ENCODE measurements around the gene EPS8L2. TPM values are rescaled to one million over a fixed set of nuclear protein-coding genes. Genes with fewer than 3 reads are reported as not detected.
A peak's percentile ranks its signal among the peaks of the same experiment; 100 is the strongest.

The EPS8L2 gene
- total and polyA plus RNA-seq, 4 donors = 24.4 to 138 (median 62.7) TPM

DNA sequence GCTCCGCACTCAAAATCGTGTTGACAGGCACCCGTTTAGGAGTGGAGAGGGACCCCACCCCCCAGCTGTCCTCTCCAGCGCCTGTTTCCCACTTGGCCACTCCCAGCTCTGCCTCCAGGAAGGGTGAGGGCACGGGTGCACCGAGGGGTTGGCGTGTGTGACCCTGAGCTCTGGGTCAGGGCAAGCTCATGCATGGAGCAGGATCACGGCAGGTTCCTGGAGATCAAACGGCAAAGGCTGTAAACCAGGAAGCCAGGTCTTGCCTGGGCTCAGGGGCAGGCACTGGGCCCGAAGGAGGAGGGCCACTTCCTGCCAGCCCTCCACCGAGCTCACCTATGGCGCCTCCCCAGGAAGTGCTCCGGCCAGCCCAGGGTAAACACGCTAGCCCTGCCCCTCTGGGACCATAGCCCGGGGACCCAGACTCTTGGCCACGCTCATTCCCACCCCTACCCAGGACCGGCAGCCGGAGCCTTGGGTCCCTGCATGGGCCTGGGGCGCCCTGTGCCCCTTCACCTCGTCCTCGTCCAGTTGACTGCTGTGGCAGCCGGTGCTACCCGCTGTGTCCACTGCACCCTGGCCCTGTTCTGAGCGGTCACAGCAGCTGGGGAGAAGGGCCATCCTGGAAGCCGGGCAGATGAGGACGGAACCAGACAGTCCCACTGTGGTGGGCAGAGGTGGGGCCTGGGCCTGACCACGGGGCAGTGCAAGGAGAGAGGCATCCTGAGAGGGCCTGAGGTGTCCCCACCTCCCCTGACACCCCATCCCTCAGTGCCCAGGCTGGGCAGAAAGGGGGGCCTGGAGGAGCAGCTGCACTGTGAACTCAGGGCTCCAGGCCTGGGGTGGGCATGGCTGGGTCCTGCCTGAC, 1.0 kb upstream of the EPS8L2 start:
- H3K36me3 ChIP-seq (ENCODE audit: control insufficient read depth in 4 of 4, insufficient read depth in 3 of 4, low read depth in 1 of 4, low read length in 3 of 4) = no peaks in the 10 kb centered on the region
- peaks cover 24 to 74% (median 55%) of the 10 kb centered on the region in 4 donors for H3K4me1 ChIP-seq (ENCODE audit: control insufficient read depth in 4 of 4, insufficient read depth in 4 of 4, low read length in 3 of 4)
- peak overlapping the region; percentile 78 to 94 (median 89) for H3K4me3 ChIP-seq (ENCODE audit: low read depth in 1 of 3, low read length in 3 of 3)
- no peaks in the 10 kb centered on the region for H3K27me3 ChIP-seq (ENCODE audit: control insufficient read depth in 4 of 4, insufficient read depth in 4 of 4, low read length in 3 of 4)
- H3K9ac ChIP-seq (ENCODE audit: low read depth in 1 of 2, low read length in 2 of 2) = peak overlapping the region; percentile 46 to 53
- no peaks in the 10 kb centered on the region for H3K9me3 ChIP-seq (ENCODE audit: control insufficient read depth in 4 of 4, low read length in 3 of 4)
- TF ChIP-seq FOXA2 (IDR thresholded peaks at IDR 0.05) = peak; percentile 86
- TF ChIP-seq ZBTB33 (IDR thresholded peaks at IDR 0.05) = peak; percentile 87
- peak; percentile 98 for TF ChIP-seq MAX (IDR thresholded peaks at IDR 0.05)
- peak; percentile 94 for TF ChIP-seq SP1 (IDR thresholded peaks at IDR 0.05)
- peak; percentile 68 to 88 for TF ChIP-seq GABPA (IDR thresholded peaks at IDR 0.05 in 1 of 2, conservative IDR thresholded peaks at IDR 0.05 in 1 of 2)
- TF ChIP-seq FOXA1 (IDR thresholded peaks at IDR 0.05) = peak; percentile 86
- peak in 1 of 2 donors; percentile 21 for TF ChIP-seq JUND (IDR thresholded peaks at IDR 0.05)
- peak; percentile 79 to 93 for TF ChIP-seq EGR1 (IDR thresholded peaks at IDR 0.05; ENCODE audit: low read depth in 2 of 2)
- TF ChIP-seq CTCF (IDR thresholded peaks at IDR 0.05; ENCODE audit: low read depth, low read length, missing input control) = no peak
- TF ChIP-seq RAD21 (IDR thresholded peaks at IDR 0.05) = peak; percentile 17 to 49
- TF ChIP-seq NR2F2 (IDR thresholded peaks at IDR 0.05) = peak; percentile 81
- peak; percentile 84 to 88 for TF ChIP-seq HNF4A (conservative IDR thresholded peaks at IDR 0.05)
- TF ChIP-seq RXRA (IDR thresholded peaks at IDR 0.05) = peak; percentile 98 to 99
- TF ChIP-seq REST (IDR thresholded peaks at IDR 0.05) = peak; percentile 43
- peak; percentile 81 for TF ChIP-seq YY1 (IDR thresholded peaks at IDR 0.05)
- TF ChIP-seq TAF1 (conservative IDR thresholded peaks at IDR 0.05) = no peak
- peak; percentile 58 for TF ChIP-seq HNF4G (IDR thresholded peaks at IDR 0.05)
- TF ChIP-seq, protein P1, sequence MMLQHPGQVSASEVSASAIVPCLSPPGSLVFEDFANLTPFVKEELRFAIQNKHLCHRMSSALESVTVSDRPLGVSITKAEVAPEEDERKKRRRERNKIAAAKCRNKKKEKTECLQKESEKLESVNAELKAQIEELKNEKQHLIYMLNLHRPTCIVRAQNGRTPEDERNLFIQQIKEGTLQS (IDR thresholded peaks at IDR 0.05) = peak; percentile 45
- peak overlapping the region; percentile 90 to 96 for H3K27ac ChIP-seq (ENCODE audit: low read depth in 1 of 2, low read length in 2 of 2)
- WGBS = 22% methylated on average over 27 of the region's 27 CpGs
- peak; percentile 67 for DNase-seq (ENCODE audit: low spot score)
